Measurements from ENCODE around the gene WRAP53. TPM values are rescaled to one million over a fixed set of nuclear protein-coding genes. Genes with fewer than 3 reads are reported as not detected.

WRAP53 gene
- total and polyA plus RNA-seq, 9 donors, result 1.1 to 10.1 (median 6.1) TPM

Other genes starting within 250 kb of the WRAP53 start
- gene FGF11, start 249.0 kb upstream of the WRAP53 start, total RNA-seq, result 1 to 10 TPM in 2 of 7 donors, under 1 TPM in 5; 0.10 to 4.2 (median 0.61) TPM
- gene FGF11, start 249.0 kb upstream of the WRAP53 start, polyA plus RNA-seq, result 1 to 10 TPM in 1 of 2 donors, under 1 TPM in 1; 0.25 to 5.1 TPM
- gene CHRNB1, start 243.4 kb upstream of the WRAP53 start, total RNA-seq, result 10 to 100 TPM in 2 of 7 donors, 1 to 10 TPM in 5; 3.2 to 13.5 (median 7.6) TPM
- 1 to 10 TPM; 5.9 to 7.8 TPM for gene CHRNB1, start 243.4 kb upstream of the WRAP53 start, polyA plus RNA-seq
- gene ZBTB4, start 208.8 kb upstream of the WRAP53 start, total RNA-seq, result 100 to 1,000 TPM in 3 of 7 donors, 10 to 100 TPM in 4; 39.3 to 123 (median 85.5) TPM
- gene ZBTB4, start 208.8 kb upstream of the WRAP53 start, polyA plus RNA-seq, result 10 to 100 TPM; 53.8 to 84.5 TPM
- gene SLC35G6, start 207.0 kb upstream of the WRAP53 start, total RNA-seq, result not detected
- gene SLC35G6, start 207.0 kb upstream of the WRAP53 start, polyA plus RNA-seq, result not detected
- gene POLR2A, start 204.1 kb upstream of the WRAP53 start, total RNA-seq, result 100 to 1,000 TPM in 2 of 7 donors, 10 to 100 TPM in 5; 39.5 to 110 (median 88.2) TPM
- 10 to 100 TPM; 26.7 to 74.5 TPM for gene POLR2A, start 204.1 kb upstream of the WRAP53 start, polyA plus RNA-seq
- gene TNFSF12, start 139.4 kb upstream of the WRAP53 start, total RNA-seq, result 10 to 100 TPM; 37.3 to 78.3 (median 59.6) TPM
- gene TNFSF12, start 139.4 kb upstream of the WRAP53 start, polyA plus RNA-seq, result 10 to 100 TPM; 26.6 to 70.1 TPM
- gene TNFSF13, start 129.7 kb upstream of the WRAP53 start, total RNA-seq, result 10 to 100 TPM; 10.4 to 38.8 (median 21.7) TPM
- gene TNFSF13, start 129.7 kb upstream of the WRAP53 start, polyA plus RNA-seq, result 10 to 100 TPM; 16.9 to 33.1 TPM
- 10 to 100 TPM; 31.2 to 44.2 (median 42.1) TPM for gene SENP3, start 126.6 kb upstream of the WRAP53 start, total RNA-seq
- 100 to 1,000 TPM in 1 of 2 donors, 10 to 100 TPM in 1; 45.6 to 104 TPM for gene SENP3, start 126.6 kb upstream of the WRAP53 start, polyA plus RNA-seq
- 10 to 100 TPM in 5 of 7 donors, 1 to 10 TPM in 2; 5.2 to 72.0 (median 14.8) TPM for gene CD68, start 108.8 kb upstream of the WRAP53 start, total RNA-seq
- 100 to 1,000 TPM in 1 of 2 donors, 10 to 100 TPM in 1; 22.2 to 132 TPM for gene CD68, start 108.8 kb upstream of the WRAP53 start, polyA plus RNA-seq
- gene MPDU1, start 104.6 kb upstream of the WRAP53 start, total RNA-seq, result 10 to 100 TPM; 13.0 to 60.1 (median 19.6) TPM
- 10 to 100 TPM; 26.2 to 87.9 TPM for gene MPDU1, start 104.6 kb upstream of the WRAP53 start, polyA plus RNA-seq
- 10 to 100 TPM in 3 of 7 donors, 1 to 10 TPM in 4; 5.0 to 17.3 (median 9.6) TPM for gene SOX15, start 98.4 kb upstream of the WRAP53 start, total RNA-seq
- gene SOX15, start 98.4 kb upstream of the WRAP53 start, polyA plus RNA-seq, result 10 to 100 TPM in 1 of 2 donors, 1 to 10 TPM in 1; 2.7 to 15.8 TPM
- 10 to 100 TPM; 13.8 to 32.3 (median 24.2) TPM for gene FXR2, start 73.6 kb upstream of the WRAP53 start, total RNA-seq
- 10 to 100 TPM; 26.6 to 36.1 TPM for gene FXR2, start 73.6 kb upstream of the WRAP53 start, polyA plus RNA-seq
- gene SAT2, start 60.7 kb upstream of the WRAP53 start, total RNA-seq, result 100 to 1,000 TPM in 6 of 7 donors, 10 to 100 TPM in 1; 89.5 to 195 (median 145) TPM
- gene SAT2, start 60.7 kb upstream of the WRAP53 start, polyA plus RNA-seq, result 100 to 1,000 TPM; 133 to 235 TPM
- gene SHBG, start 58.3 kb upstream of the WRAP53 start, total RNA-seq, result 1 to 10 TPM in 4 of 7 donors, under 1 TPM in 3; 0.69 to 1.3 (median 1.1) TPM
- under 1 TPM; 0.63 to 0.67 TPM for gene SHBG, start 58.3 kb upstream of the WRAP53 start, polyA plus RNA-seq
- gene ATP1B2, start 37.6 kb upstream of the WRAP53 start, total RNA-seq, result 10 to 100 TPM in 5 of 7 donors, 1 to 10 TPM in 2; 3.6 to 74.5 (median 34.1) TPM
- 10 to 100 TPM; 15.3 to 35.1 TPM for gene ATP1B2, start 37.6 kb upstream of the WRAP53 start, polyA plus RNA-seq
- 100 to 1,000 TPM in 1 of 7 donors, 10 to 100 TPM in 6; 16.3 to 124 (median 73.5) TPM for gene TP53, start 987 bp upstream of the WRAP53 start, total RNA-seq
- gene TP53, start 987 bp upstream of the WRAP53 start, polyA plus RNA-seq, result 10 to 100 TPM; 29.7 to 43.7 TPM
- gene EFNB3, start 16.7 kb downstream of the WRAP53 start, total RNA-seq, result 10 to 100 TPM in 1 of 7 donors, 1 to 10 TPM in 6; 1.6 to 11.7 (median 3.3) TPM
- gene EFNB3, start 16.7 kb downstream of the WRAP53 start, polyA plus RNA-seq, result 1 to 10 TPM; 5.1 to 5.9 TPM
- gene DNAH2, start 29.3 kb downstream of the WRAP53 start, total RNA-seq, result 10 to 100 TPM in 1 of 7 donors, 1 to 10 TPM in 5, under 1 TPM in 1; 0.88 to 10.3 (median 2.7) TPM
- 1 to 10 TPM; 1.0 to 2.5 TPM for gene DNAH2, start 29.3 kb downstream of the WRAP53 start, polyA plus RNA-seq
- gene KDM6B, start 145.7 kb downstream of the WRAP53 start, total RNA-seq, result 10 to 100 TPM; 13.7 to 80.8 (median 71.9) TPM
- 10 to 100 TPM in 1 of 2 donors, 1 to 10 TPM in 1; 9.1 to 36.9 TPM for gene KDM6B, start 145.7 kb downstream of the WRAP53 start, polyA plus RNA-seq
- gene TMEM88, start 166.6 kb downstream of the WRAP53 start, total RNA-seq, result 10 to 100 TPM in 3 of 7 donors, 1 to 10 TPM in 4; 2.1 to 11.9 (median 8.2) TPM
- 10 to 100 TPM in 1 of 2 donors, 1 to 10 TPM in 1; 5.5 to 17.8 TPM for gene TMEM88, start 166.6 kb downstream of the WRAP53 start, polyA plus RNA-seq
- 10 to 100 TPM; 46.4 to 82.8 (median 54.6) TPM for gene NAA38, start 169.1 kb downstream of the WRAP53 start, total RNA-seq
- gene NAA38, start 169.1 kb downstream of the WRAP53 start, polyA plus RNA-seq, result 10 to 100 TPM in 1 of 2 donors, 1 to 10 TPM in 1; 4.6 to 59.1 TPM
- 10 to 100 TPM in 6 of 7 donors, 1 to 10 TPM in 1; 7.0 to 18.8 (median 16.1) TPM for gene CYB5D1, start 169.5 kb downstream of the WRAP53 start, total RNA-seq
- gene CYB5D1, start 169.5 kb downstream of the WRAP53 start, polyA plus RNA-seq, result 10 to 100 TPM; 10.8 to 22.2 TPM
- 100 to 1,000 TPM in 4 of 7 donors, 10 to 100 TPM in 3; 65.7 to 145 (median 114) TPM for gene CHD3, start 200.3 kb downstream of the WRAP53 start, total RNA-seq
- 100 to 1,000 TPM in 1 of 2 donors, 10 to 100 TPM in 1; 87.2 to 100 TPM for gene CHD3, start 200.3 kb downstream of the WRAP53 start, polyA plus RNA-seq
- gene RNF227, start 227.8 kb downstream of the WRAP53 start, total RNA-seq, result 10 to 100 TPM in 1 of 7 donors, 1 to 10 TPM in 6; 2.7 to 16.5 (median 5.2) TPM
- 1 to 10 TPM; 4.3 to 8.6 TPM for gene RNF227, start 227.8 kb downstream of the WRAP53 start, polyA plus RNA-seq
- 1 to 10 TPM in 5 of 7 donors, under 1 TPM in 2; 0.48 to 5.9 (median 2.2) TPM for gene KCNAB3, start 241.4 kb downstream of the WRAP53 start, total RNA-seq
- gene KCNAB3, start 241.4 kb downstream of the WRAP53 start, polyA plus RNA-seq, result 1 to 10 TPM; 1.9 to 3.9 TPM
- gene TRAPPC1, start 243.5 kb downstream of the WRAP53 start, total RNA-seq, result 10 to 100 TPM; 27.5 to 94.3 (median 74.0) TPM
- gene TRAPPC1, start 243.5 kb downstream of the WRAP53 start, polyA plus RNA-seq, result 100 to 1,000 TPM in 1 of 2 donors, 10 to 100 TPM in 1; 77.5 to 238 TPM
- gene CNTROB, start 243.7 kb downstream of the WRAP53 start, total RNA-seq, result 10 to 100 TPM; 15.0 to 27.3 (median 25.9) TPM
- gene CNTROB, start 243.7 kb downstream of the WRAP53 start, polyA plus RNA-seq, result 10 to 100 TPM; 24.3 to 25.3 TPM